K562 (cell line): ENCODE measurements around the gene SRGAP3. TPM values are rescaled to one million over a fixed set of nuclear protein-coding genes. Genes with fewer than 3 reads are reported as not detected.

Experiments used
- ATAC-seq: fragments of 200-7000 bp; cut with Tn5 transposase; 3 replicates; pipeline ENCODE4 v1.9.1; 2020; ENCODE audit warnings: moderate library complexity
- BruUV-seq: library from RNA; stranded (reverse); fragments of 400-500 nt; replicated peaks from 2 replicates; lab custom pipeline; 2021; lab: Mats Ljungman, UMichigan
- CTCF ChIA-PET: fragments of 300-600 bp; formaldehyde crosslinking; extraction: SDS; loops from one replicate; lab custom pipeline; 2021; ENCODE audit warnings: low intra/inter-chr PET ratio; lab: Yijun Ruan, JAX
- POLR2A ChIA-PET: fragments of 300-600, 350-650 bp; sonication (Branson Sonifier 250); formaldehyde crosslinking; extraction: SDS; loops from one replicate; lab custom pipeline; 2021; ENCODE audit warnings: antibody characterized with exemption, inconsistent platforms; lab: Yijun Ruan, JAX
- DNase-seq, 4 experiments: peaks; one replicate each; pipeline versions ENCODE4 v3.0.0 to v3.0.0-alpha.2; 2011 to 2018; ENCODE audit warnings: low spot score in 3 of 4, mixed read lengths in 3 of 4; ENCODE audit errors: extremely low read depth in 1 of 4
- FAIRE-seq: peaks from 2 replicates; lab custom pipeline; 2011; peaks lifted over from hg19 to GRCh38; lab: Jason Lieb, UNC
- H2AFZ ChIP-seq: 2 replicates; pipeline ENCODE4 v1.6.0; 2011; ENCODE audit warnings: low read depth, low read length, control low read depth, inconsistent platforms
- H3K27ac ChIP-seq: fragments of 200-600 bp; 3 replicates; pipeline ENCODE4 v1.8.0; 2011; ENCODE audit warnings: low read depth, mild to moderate bottlenecking, control low read depth, inconsistent platforms, low read length, moderate library complexity, mixed read lengths; ENCODE audit errors: extremely low read depth
- H3K27me3 ChIP-seq, 2 experiments: fragments of 300-600 bp in 1 of 2; 2 replicates in 1 of 2; 3 replicates in 1 of 2; pipeline versions ENCODE4 v1.6.0 to v1.8.0; 2011; ENCODE audit warnings: inconsistent platforms in 2 of 2, low read length in 2 of 2, mild to moderate bottlenecking in 1 of 2, mixed read lengths in 1 of 2, moderate library complexity in 1 of 2; ENCODE audit not compliant: control insufficient read depth in 2 of 2, insufficient read depth in 2 of 2
- H3K36me3 ChIP-seq: fragments of 300-600 bp; 3 replicates; pipeline ENCODE4 v1.8.0; 2011; ENCODE audit warnings: mild to moderate bottlenecking, low read length, inconsistent platforms; ENCODE audit not compliant: control insufficient read depth, insufficient read depth
- H3K4me1 ChIP-seq, 2 experiments: fragments of 200-600 bp in 1 of 2; replicated peaks in 1 of 2; 2 replicates in 1 of 2; 3 replicates in 1 of 2; pipeline versions ENCODE4 v1.5.1 to v1.8.0; 2011; ENCODE audit warnings: inconsistent platforms in 2 of 2, low read length in 2 of 2, mild to moderate bottlenecking in 1 of 2, mixed read lengths in 1 of 2, moderate library complexity in 1 of 2; ENCODE audit not compliant: control insufficient read depth in 2 of 2, insufficient read depth in 2 of 2
- H3K4me2 ChIP-seq: 2 replicates; pipeline ENCODE4 v1.6.1; 2011; ENCODE audit warnings: low read length, control low read depth, inconsistent platforms, mixed read lengths; ENCODE audit not compliant: insufficient read depth
- H3K4me3 ChIP-seq: fragments of 200-600 bp; sonication (generic), shearing (Covaris generic); 2 replicates; pipeline ENCODE4 v1.5.1; 2016; ENCODE audit warnings: control low read depth, inconsistent platforms
- H3K79me2 ChIP-seq: fragments of 200-600 bp; 3 replicates; pipeline ENCODE4 v1.8.0; 2011; ENCODE audit warnings: low read length, inconsistent platforms; ENCODE audit not compliant: control insufficient read depth, insufficient read depth
- H3K9ac ChIP-seq, 2 experiments: 2 replicates each; pipeline versions ENCODE4 v1.6.0 to v1.6.1; 2011; ENCODE audit warnings: low read depth in 2 of 2, low read length in 2 of 2, control low read depth in 1 of 2, inconsistent platforms in 1 of 2, mild to moderate bottlenecking in 1 of 2, mixed read lengths in 1 of 2; ENCODE audit not compliant: insufficient read depth in 1 of 2
- H3K9me1 ChIP-seq: one replicate; pipeline ENCODE4 v1.6.0; 2011; ENCODE audit warnings: inconsistent platforms, mild to moderate bottlenecking, low read length, moderate library complexity; ENCODE audit not compliant: control insufficient read depth, insufficient read depth
- H3K9me3 ChIP-seq: replicated peaks from 2 replicates; pipeline ENCODE4 v1.5.1; 2011; ENCODE audit warnings: low read depth, low read length, inconsistent platforms; ENCODE audit not compliant: control insufficient read depth, insufficient read depth
- H4K20me1 ChIP-seq: replicated peaks from 2 replicates; pipeline ENCODE4 v1.6.1; 2011; ENCODE audit warnings: low read length, inconsistent platforms, mixed read lengths; ENCODE audit not compliant: control insufficient read depth, insufficient read depth
- CTBP1 ChIP-seq: fragments of 450-650 bp; IDR thresholded peaks from 2 replicates; pipeline ENCODE4 v1.6.1; 2016; ENCODE audit warnings: borderline replicate concordance
- HNRNPL ChIP-seq: fragments of 200-400 bp; formaldehyde crosslinking; IDR thresholded peaks from 2 replicates; pipeline ENCODE4 v1.6.1; 2017; ENCODE audit warnings: low read depth, mild to moderate bottlenecking, low read length
- MYNN ChIP-seq, 2 experiments: sonication (generic); formaldehyde crosslinking in 1 of 2; IDR thresholded peaks; 2 replicates each; pipeline versions ENCODE4 v1.5.0 to v1.6.1; 2016 to 2020; ENCODE audit warnings: antibody characterized with exemption in 1 of 2, missing genetic modification reagents in 1 of 2
- PCBP1 ChIP-seq: fragments of 200-400 bp; formaldehyde crosslinking; IDR thresholded peaks from 2 replicates; pipeline ENCODE4 v1.6.1; 2018; ENCODE audit warnings: mild to moderate bottlenecking, low read depth, low read length; ENCODE audit not compliant: poor library complexity, severe bottlenecking
- RBM14 ChIP-seq: fragments of 200-400 bp; formaldehyde crosslinking; IDR thresholded peaks from 2 replicates; pipeline ENCODE4 v1.6.1; 2018; ENCODE audit warnings: low read depth, mild to moderate bottlenecking, low read length, moderate library complexity, borderline replicate concordance; ENCODE audit not compliant: insufficient read depth
- RFX5 ChIP-seq: IDR thresholded peaks from 2 replicates; pipeline ENCODE4 v1.6.1; 2011; ENCODE audit warnings: low read depth, mild to moderate bottlenecking, improper control_type of control experiment, low read length
- TRIM28 ChIP-seq: fragments of 450-650 bp; IDR thresholded peaks from 2 replicates; pipeline ENCODE4 v1.6.1; 2017
- YY1 ChIP-seq, 3 experiments: IDR thresholded peaks; 2 replicates each; pipeline ENCODE4 v1.6.1; 2011; ENCODE audit warnings: low read length in 2 of 3, mild to moderate bottlenecking in 2 of 3, moderate library complexity in 2 of 3, borderline replicate concordance in 1 of 3, control low read depth in 1 of 3, low read depth in 1 of 3; ENCODE audit not compliant: insufficient read depth in 3 of 3, insufficient replicate concordance in 2 of 3, control insufficient read depth in 1 of 3, insufficient read length in 1 of 3; ENCODE audit errors: extremely low read depth in 1 of 3
- ZNF184 ChIP-seq: sonication (generic); formaldehyde crosslinking; IDR thresholded peaks from 2 replicates; pipeline ENCODE4 v1.5.0; 2020; ENCODE audit warnings: missing genetic modification reagents
- WGBS: fragments of 100-300 bp; shearing (Covaris generic); methylation state at CpG from one replicate; pipeline ENCODE4 v1.1.6; 2016; ENCODE audit warnings: low coverage, mixed read lengths; ENCODE audit not compliant: insufficient coverage; ENCODE audit errors: missing lambda C conversion rate; 5-methylcytosine and 5-hydroxymethylcytosine counted together
- in situ Hi-C: fragments of 300-500 bp; cut with MboI; formaldehyde crosslinking; loops from 4 replicates; pipeline ENCODE4 v1.15.0; 2018; ENCODE audit warnings: inconsistent platforms, mixed read lengths
- intact Hi-C: fragments of 100-400 bp; cut with micrococcal nuclease; formaldehyde crosslinking; loops from 2 replicates; pipeline ENCODE4 v1.14.2; 2022
- polyA plus RNA-seq, 8 experiments: library from polyadenylated mRNA; depleted of rRNA in 4 of 8; stranded (reverse) in 5 of 8; unstranded in 3 of 8; fragments of >200 nt; fragmentation: Nextera tagmentation in 2 of 8; fragmentation: Illumina TruSeq in 1 of 8; extraction: Ambion mirVana in 2 of 8; extraction: Trizol in 1 of 8; gene quantifications; 2 replicates each; pipeline versions ENCODE4 v1.2.1 to v1.2.3, GENCODE V29; 2011 to 2014; ENCODE audit warnings: inconsistent platforms in 1 of 8, missing spikeins in 1 of 8
- total RNA-seq, 7 experiments: library from RNA; depleted of rRNA in 6 of 7; stranded (reverse); fragments of >200 nt in 6 of 7; fragmentation: Illumina TruSeq in 2 of 7; extraction: Trizol in 2 of 7; gene quantifications; 2 replicates each; pipeline versions ENCODE4 v1.2.1 to v1.2.3, GENCODE V29; 2011 to 2021; ENCODE audit warnings: low replicate concordance in 1 of 7

The SRGAP3 gene
- total and polyA plus RNA-seq, 9 of the 15 experiments (the other 6 are each of a cell fraction or from before 2014, with no cell fraction given), result 0.11 to 0.85 (median 0.35) TPM; not detected in 2

DNA sequence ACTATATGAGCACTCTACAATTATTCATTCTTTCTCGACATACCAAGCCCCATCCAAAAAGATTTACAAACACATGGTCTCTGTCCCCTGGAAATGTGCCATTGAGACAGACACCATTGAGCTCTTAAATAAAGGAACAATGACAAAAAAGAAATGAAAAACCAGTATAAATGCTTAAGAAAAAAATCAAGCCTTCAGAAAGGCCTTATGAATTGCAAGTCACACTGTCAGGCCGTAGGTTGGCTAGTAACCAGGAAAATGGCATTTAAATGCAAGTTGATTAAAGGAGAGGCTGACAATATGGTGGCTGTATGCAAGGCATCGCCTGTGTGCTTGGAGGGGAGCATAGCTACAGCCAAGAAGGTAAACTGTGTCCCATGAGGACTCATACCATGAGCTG is 49.7 kb downstream of the SRGAP3 start:
- no peak for TF ChIP-seq RBM14
- no peak for TF ChIP-seq CTBP1
- no peak for TF ChIP-seq MYNN (IDR thresholded peaks at IDR 0.05)
- TF ChIP-seq MYNN (CRISPR knock-in tag; IDR thresholded peaks at IDR 0.05), result no peak
- TF ChIP-seq TRIM28, result no peak
- TF ChIP-seq RFX5, result no peak
- no peak for TF ChIP-seq ZNF184
- no peak for TF ChIP-seq HNRNPL
- no peak for TF ChIP-seq PCBP1
- TF ChIP-seq YY1 (IDR thresholded peaks at IDR 0.05; ENCODE audit: borderline replicate concordance in 1 of 3, control insufficient read depth in 1 of 3, extremely low read depth in 1 of 3, insufficient read depth in 3 of 3, insufficient read length in 1 of 3, insufficient replicate concordance in 2 of 3, low read depth in 1 of 3, low read length in 2 of 3), result no peak
- Histone ChIP-seq H3K79me2 (no peaks in the 10 kb centered on the region), H3K9me1 (no peaks in the 10 kb centered on the region), H3K27me3 (peaks cover 11 to 44% of the 10 kb centered on the region in 2 experiments), H2AFZ (no peak overlapping the region), H3K27ac (no peak overlapping the region), H3K4me2 (no peak overlapping the region), H3K9me3 (no peaks in the 10 kb centered on the region), H3K4me1 (peaks cover 4 to 6% of the 10 kb centered on the region in 2 experiments), H3K4me3 (no peak overlapping the region), H4K20me1 (no peaks in the 10 kb centered on the region), H3K36me3 (no peaks in the 10 kb centered on the region), H3K9ac (no peak overlapping the region)
- ChIA-PET CTCF (no interaction called here), POLR2A (interaction anchor here (0.9 kb wide), 1 partner anchor 32 kb away, joined by 3 read pairs; no protein-coding TSS in a partner anchor)
- no peak for ATAC-seq
- no peak for FAIRE-seq
- intact Hi-C loops, result no loop called here
- BruUV-seq, result no TSS peak
- 0% methylated on average over 3 of the region's 3 CpGs for WGBS
- in situ Hi-C loops, result no loop called here
- DNase-seq, result no peak
